Stimulated activated CD8-positive, alpha-beta memory T cell treated with anti-CD3 and anti-CD28 coated beads, Interleukin-15, amount 100 ng/mL, for 24 hours (primary cell): ENCODE results near the gene SEZ6.
"Not testable (repeated sequence)": the region's sequence is repeated elsewhere in the genome, so short reads cannot be mapped to it uniquely, and the experiment has no call there.

Experiments used
- DNase-seq: peaks from one replicate; pipeline ENCODE4 v3.0.0-alpha.2; 2020; ENCODE audit warnings: low read depth

SEZ6 gene

DNA sequence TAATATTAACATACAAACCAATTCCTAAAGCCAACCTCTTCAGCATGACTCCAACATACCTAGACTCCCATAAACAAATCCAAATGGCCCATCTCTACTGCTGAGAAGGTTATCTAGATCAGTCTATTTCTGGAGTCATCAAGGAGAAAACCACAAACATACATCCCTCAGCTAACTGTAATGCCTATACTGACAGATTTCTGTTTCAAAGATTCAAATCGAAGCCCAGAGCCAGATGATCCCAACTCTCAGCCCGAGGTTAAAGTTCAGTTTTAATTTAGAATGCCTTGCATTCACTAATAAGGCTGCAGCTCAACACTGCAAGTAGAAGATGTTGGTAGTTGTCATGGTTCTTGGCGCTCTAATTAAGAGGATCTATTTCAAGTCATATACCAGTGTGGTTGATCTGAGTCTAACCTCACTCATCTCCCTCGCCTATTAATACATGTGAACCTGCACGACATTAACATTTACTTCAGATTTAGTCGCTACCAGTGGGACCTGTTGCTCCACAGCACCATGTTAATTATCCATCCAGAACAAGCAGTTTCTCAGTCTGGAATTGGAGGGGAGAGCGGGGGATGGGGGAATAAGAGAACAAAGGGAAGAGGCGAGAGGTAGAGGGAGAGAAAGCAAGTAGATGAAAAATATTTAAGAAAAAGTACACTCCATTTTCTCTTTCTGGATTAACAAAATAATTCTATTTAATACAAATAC is 69.9 kb downstream of the SEZ6 start:
- no peak for DNase-seq

DNA sequence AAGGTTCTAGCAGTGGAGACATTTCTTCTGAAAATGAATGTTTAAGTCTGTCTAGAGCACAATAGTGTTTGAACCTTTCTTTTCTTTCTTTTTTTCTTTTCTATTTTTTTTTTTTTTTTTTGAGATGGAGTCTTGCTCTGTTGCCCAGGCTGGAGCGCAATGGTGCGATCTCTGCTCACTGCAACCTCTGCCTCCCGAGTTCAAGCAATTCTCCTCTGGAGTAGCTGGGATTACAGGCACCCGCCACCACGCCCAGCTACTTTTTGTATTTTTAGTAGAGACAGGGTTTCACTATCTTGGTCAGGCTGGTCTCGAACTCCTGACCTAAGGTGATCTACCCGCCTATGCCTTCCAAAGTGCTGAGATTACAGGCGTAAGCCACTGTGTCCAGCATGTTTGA is 71.3 kb downstream of the SEZ6 start:
- not testable (repeated sequence) for DNase-seq

DNA sequence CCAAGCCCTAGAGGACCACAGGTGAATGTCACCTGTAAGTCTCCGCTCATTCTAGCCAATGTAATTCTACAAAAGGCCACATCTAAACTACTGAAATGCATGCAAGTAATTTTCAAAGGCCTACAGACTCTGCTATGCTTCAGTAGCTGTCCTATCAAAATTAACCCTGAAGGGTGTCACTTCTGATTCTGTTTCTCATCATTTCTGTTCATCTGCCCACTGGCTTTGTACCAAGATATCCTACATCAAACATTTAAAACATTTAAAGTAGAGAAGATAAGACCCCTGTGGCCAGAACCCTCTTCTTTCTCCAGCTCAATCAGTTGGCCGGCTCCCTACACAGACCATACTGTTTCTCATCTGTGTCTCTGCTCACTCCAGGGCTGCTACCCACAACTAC is 76.0 kb downstream of the SEZ6 start:
- no peak for DNase-seq

DNA sequence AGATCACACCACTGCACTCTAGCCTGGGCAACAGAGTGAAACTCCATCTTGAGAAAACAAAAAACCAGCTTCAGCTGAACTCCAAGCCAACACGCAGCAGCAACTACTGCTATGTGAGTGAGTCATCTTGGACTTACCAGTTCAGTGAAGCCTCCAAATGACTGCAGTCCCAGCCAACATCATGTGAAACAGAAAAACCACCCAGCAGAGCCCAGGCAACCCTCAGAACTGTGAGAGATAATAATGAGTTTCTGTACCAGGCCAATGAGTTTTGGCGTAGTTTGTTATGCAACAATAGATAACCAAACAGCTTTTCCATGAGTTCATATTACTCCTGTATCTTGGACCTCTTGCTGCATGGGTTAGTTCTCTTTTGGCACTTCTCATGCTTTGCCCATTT is 77.8 kb downstream of the SEZ6 start:
- DNase-seq, result no peak

DNA sequence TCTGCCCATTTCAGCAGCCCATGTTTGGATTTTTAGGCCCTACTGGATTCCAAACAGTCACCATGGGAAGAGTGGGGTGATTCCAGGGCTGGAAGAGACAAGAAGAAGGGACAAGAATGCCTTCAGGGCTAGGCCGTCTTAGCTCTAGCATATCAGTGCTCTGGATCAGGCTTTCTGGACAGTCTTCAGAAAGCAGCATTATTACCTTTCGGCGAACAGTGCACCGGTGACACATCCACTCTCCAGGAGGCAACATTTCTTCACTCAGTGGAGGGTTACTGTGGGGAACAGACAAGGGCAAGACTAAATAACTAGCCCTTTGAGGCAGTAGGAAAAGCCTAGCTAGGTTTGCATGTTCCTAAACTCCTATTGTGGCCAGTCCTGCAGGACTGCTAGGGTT is 79.0 kb downstream of the SEZ6 start:
- DNase-seq, result no peak

DNA sequence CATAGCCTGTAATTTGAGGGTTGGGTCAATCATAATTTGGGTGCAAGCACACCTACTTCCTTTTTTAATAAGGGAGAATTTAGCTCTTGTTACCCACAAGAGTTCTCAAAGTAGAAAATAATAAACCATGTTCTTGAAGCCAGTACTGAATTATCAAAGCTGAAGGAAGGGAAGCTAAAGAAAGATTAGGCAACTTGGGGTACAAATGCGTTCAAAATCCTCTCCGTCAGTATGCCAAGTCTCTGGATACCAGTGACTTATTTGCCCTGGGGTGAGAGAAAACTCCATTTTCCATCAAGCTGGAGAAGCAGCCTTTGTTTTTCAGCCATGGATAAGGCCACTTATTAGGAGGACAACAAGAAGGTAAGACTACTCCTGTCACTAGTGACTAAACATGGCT is 79.5 kb downstream of the SEZ6 start:
- DNase-seq, result no peak

DNA sequence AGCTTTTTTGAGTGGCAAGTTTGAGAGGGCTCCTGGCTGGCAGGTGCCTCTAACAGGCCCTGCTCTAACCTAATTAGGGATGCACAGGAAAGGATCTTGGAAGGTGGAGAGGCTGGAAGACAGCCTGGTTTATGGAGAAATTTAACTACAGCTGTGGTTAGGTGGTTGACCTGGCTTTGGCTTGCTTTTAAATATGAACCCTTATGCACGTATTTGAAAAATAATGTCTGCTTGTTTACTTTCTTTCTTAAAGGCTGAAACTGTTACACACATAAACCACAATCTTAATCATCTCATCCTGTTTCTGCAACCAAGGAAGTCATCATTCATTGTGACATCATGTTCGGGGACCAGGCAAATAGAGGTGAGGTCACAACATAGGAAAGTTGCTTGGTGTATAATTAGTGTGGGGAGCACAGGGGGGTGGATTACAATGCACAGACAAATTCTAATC is 79.9 kb downstream of the SEZ6 start:
- DNase-seq, result no peak

DNA sequence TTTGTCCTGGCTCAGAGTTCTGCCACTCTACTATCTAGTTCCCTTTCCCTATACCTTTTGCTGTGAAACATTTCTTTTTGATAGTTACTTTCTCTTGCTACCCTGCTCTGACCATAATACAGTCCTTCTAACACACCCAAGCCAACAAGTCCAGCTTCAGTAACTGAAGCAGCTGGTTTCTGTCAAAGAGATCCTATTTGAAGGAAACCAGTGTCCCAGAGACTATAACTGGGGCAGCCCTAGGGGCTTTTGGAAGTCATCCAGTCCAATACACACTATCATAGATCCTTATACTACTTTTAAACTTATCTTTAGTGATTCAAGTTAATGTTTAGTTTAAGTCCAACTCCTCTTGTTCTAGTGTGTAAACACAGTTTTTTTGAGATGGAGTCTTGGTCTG is 85.6 kb downstream of the SEZ6 start:
- DNase-seq, result no peak

DNA sequence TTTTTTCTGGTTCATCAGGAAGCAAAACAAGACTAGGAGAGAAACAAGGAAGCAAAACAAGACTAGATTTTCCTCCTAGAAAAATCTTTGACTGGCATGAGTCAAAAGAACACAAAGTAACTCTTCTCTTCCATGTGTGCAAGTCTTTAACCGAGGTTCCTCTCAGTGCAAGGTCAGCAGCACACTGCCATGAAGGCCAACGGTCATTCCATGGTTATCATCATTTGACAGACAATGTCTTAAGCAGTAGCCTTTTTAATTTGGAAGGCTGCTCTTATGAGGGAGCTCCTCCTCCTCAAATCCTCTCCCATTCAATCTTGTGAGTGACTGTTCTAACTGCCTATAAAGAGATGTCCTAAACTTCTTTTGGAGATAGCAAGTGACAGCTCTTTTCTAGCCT is 87.5 kb downstream of the SEZ6 start:
- no peak for DNase-seq

DNA sequence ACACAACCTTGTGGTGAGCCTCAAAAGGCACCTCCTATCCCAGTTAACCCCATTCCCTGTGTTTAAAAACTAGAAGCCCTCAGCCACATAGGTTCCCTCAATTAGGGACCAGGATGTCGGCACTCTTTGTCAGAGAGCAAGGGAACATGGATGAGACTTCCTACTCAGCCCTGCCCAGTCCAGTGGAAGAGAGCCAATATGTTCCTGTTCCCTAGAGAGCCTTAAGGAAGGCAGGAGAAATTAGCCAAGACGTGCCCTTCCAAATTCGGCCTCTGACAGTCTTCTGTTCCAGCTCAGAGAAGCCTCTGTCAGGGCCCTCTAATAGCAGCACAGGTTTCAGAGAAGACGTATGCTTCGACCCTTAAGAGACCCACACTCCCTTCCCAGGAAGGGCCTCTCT is 88.4 kb downstream of the SEZ6 start:
- no peak for DNase-seq

DNA sequence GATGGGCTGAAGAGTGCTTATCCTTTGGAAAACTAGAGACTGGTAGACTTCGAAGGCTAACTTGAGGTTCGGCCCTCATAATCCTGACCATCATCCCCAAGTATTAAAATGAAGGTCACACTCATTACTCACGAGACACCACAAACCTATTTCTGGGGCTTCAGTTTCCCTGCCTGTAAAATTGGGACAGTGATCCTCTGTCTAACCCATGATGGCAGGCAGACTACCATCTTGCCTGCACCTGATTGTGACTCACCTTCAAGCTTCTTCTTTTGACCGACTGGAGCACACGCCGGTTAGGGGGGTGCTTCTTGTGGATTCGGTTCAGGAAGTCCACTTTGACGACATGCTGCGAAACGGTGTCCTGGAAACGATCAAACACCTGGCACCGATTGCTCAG is 88.8 kb downstream of the SEZ6 start:
- no peak for DNase-seq

DNA sequence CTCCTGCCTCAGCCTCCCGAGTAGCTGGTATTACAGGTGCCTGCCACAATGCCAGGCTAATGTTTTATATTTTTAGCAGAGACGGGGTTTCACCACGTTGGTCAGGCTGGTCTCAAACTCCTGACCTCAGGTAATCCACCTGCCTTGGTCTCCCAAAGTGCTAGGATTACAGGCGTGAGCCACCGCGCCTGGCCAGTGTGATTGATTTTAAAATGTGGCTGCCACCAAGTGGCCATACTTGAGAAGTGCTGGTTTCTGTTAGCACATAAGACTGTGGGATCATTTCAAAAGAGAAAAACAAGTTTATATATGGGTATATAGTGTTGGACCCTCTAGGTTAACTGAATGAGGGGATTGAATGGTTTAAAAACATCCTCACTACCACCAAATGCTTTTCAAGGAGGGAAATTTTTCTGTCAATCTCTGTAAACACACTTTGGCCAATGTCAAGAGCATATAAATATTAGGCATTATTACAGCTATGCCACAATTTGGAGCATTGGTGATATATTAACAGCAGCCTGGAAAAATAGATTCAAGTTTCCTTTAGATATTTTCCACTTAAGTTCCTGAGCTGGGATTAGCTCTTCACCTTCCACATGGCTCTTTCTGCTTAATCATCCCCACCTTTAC is 89.4 kb downstream of the SEZ6 start:
- DNase-seq, result no peak

DNA sequence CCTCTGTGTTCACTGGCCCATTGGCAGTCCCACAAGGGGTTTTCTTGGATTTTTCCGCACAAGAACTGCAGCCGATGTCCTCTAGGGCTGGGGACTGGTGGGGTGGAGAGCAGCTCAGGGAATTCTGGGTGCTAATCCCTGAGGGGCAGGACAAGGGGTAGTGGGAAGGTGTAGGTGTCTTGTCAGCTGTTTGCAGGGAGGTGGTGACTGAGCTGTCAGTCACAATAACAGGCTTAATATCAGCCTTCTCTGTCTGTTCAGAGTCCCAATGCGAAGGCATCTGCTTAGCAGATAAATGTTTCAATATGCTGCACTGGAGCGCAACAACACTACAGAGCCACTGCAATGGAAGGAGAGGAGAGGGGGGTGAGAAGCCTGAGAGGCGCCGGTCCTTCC is 92.9 kb downstream of the SEZ6 start:
- DNase-seq, result no peak

DNA sequence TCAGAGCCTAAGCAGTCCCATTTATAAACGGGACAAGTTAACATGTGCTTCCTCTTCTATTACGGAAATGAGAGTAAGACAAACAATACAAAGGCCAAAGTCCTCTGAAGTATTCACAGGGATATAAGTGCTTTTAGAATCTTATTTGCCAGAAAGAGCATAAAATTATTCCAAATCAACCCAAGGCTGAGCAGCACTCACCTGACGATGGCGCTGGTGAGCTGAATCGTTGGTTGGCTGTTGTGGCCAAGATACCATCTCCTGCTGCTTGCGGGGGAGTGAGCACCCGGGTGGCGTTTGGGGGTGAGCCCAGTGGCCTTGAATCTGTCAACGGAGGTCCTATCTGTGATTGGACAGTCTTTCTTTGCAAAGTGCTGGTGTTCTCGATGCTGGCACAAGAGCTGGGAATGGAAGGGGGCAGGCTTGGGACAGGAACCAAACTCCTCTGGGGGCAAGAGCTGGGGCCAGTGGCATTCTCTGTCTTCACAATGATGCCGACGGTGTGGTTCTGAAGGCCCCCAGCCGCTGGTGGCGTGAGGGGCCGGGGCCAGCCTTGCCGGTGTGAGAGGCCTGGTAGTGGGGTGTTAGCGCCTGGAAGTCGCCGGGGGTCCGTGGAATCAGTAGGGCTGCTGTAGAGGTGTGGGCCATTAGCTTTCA is 93.4 kb downstream of the SEZ6 start:
- DNase-seq, result no peak

DNA sequence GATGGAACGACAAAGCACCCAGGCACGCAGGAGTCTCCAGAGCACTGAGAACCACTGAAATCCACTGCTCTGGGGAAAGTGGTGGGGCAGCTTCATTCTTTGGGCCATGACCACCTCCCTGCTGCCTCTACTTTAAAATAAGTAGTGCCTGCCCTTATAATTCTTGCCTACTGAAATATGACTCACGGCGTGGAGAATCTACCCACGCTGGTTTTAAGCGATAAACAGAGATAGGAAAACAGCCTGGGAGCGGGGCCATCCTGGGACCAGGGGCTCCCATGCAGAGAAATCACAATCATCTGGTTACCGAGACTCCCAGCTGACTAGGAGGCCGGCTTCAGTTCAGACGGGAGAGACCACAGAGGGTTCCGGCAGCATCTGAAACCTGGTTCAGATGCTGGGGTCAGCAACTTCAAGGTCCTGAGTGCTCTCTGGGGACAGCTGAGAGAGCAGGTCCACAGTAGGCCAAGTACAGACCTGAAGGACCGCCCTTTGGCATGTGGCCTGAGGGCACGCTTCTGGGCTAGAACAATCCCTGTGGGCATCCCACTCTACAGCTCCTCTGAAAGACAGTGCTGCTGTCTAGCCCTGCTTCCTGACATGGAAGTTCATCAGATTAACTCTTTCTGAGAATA is 94.3 kb downstream of the SEZ6 start:
- DNase-seq, result no peak

DNA sequence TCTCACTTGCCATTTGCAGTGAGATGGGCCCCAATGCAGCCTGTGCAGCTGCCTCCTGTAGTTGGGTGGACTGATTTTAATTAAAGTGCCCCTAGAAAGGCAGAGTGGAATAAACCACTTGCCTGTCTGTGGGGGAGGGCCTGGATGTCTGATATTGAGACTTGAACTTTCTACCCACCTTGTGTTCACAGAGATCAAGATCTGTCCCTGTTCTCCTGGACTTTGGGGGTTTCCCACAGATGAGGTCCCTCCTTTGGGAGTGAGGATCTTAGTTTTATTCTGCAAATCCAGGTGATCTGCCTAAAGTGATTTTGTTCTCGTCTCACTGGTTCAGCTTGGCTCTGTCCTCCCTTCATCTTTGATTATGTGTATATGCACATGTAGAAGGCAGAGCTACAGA is 95.3 kb downstream of the SEZ6 start:
- no peak for DNase-seq

DNA sequence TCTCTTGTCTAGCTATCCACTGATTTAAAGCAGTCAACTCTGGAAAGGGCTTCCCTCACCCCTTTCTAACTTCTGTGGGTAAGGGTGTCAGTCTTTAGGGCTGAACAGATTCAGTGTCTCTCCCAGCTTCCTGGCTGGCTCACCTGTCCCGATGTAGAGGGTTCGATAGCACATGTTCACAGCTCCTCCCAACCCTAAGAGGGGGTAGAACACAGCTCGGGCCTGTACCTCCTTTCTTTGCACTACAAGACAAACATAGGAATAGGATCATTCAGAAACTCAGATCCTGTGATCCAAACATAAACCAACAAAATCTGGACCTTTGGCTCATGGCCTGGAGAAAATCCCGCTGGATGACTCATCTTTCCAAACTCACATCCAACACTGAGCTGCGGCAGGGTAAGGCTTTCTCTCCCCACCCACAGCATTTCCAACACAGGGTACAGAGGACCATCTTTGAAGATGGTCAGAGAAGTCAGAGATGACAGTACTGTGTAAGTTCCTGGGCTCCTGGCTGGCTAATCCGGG is 97.1 kb downstream of the SEZ6 start:
- no peak for DNase-seq

DNA sequence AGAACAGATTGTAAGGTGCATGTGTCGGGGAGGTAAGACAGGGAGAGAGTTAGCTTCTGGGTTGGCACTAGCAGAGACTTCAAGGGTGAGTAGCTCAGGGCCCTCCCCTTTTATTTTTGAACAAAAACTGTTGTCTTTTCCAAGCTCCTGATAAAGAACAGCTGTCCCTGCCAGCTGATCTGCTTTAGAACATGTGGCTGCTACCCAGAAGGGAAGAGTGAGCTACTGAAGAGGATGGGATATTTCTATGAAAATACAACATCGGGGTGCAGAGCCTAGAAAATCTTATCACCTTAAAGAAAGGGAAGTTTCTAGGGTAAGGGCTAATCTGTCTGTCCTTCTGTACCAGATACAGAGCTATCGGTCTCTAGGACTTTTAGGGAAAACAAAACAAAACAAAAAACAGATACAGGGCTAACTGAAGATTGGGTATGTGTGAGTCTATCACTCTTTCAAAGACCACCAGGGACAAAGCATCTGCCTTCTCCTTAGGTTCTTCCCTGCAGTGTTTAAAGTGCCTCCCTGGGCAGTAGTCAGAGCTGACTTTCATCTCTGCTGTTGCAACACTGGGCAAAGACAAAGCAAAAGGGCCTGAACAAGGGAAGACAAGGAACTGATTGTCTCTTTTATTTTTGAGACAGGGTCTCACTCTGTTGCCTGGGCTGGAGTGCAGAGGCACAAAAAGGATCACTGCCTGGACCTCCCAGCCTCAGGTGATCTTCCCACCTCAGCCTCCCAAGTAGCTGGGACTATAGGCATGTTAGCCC is 97.9 kb downstream of the SEZ6 start:
- no peak for DNase-seq

DNA sequence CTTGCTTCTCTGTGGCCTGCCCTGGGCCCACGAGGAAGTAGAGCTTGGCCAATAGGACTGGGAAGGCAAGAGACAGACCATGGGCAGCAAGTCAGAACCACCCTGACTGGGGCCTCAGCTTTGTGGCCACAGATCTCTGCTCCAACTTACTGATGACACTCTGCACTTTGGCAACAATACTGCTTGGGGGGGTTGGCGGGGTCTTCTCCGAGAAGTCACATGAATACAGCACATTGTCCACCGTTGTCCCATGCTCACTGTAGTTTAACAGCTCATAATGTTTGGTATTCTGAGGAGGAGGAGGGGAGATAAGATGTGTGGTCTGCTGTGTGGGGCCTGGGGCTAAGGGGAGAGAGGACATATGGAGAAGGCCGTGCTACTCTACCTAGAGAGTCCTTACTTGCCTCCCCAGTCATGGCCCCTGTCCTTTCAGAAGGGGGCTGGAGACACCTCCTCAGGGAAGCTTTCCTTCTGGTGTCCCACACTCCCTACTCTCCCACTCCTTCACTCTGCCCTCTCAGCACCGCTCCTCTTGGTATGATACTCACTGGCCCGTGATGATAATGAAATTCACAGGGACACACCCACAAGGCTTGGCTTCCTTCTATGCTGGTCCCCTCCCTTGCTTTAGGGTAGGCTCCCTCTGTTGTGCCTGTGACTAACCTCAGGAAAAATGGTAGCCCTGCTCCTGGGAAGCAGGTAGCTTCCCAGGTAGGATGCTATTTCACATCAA is 99.0 kb downstream of the SEZ6 start:
- DNase-seq, result no peak

DNA sequence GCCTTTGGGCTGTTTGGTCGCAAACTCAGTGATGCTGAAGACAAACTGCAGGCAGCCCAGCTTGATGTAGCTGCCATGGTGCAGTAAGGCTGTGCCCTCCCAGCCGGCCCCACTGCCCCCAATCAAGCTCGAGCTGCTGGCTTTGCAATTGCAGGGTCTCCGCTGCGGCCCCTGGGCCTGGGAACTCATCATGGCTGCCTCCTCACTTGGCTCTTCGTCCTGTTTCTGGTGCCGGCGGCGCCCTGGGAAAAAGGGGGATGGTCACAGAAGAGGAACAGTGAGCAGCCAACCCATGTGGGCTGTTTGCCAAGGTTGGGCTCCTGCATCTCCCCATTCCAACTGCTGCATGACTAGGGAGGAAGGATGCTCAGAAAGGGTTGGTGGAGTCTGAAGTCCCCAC is 99.6 kb downstream of the SEZ6 start:
- no peak for DNase-seq
